ENCODE data around the gene HOXC6.
"Not testable (repeated sequence)": the region's sequence is repeated elsewhere in the genome, so short reads cannot be mapped to it uniquely, and the experiment has no call there.

Gene HOXC6

DNA sequence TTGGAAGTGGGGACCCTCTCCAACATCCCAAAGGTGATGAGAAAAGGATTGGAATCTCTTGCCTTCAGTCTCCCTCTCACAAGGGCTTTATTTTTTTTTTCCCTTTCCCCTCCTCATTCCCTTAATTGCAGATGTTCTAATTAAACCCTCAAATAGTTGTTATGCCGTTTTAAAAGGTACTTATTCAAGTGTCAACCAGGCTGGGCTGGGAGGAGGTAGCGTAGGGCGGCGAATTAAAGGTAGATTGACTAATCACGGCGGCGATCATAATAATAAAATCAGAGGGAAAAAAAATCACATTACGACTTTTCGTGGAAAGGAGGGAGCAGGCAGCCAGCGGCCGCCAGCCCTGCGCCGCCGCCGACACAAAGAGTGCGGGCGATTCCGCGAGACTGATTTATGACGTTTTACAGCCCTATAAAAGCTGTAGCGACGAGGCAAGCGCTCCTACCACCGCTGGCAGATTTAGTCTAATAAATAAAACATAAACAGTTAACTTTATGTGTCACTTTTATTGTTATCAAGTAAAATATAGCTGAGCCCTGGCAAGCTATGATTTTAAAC lies 23.7 kb downstream of the HOXC6 start:
- no peak for DNase-seq (ENCODE audit: extremely low read depth in 1 of 2, low read depth in 1 of 2)

DNA sequence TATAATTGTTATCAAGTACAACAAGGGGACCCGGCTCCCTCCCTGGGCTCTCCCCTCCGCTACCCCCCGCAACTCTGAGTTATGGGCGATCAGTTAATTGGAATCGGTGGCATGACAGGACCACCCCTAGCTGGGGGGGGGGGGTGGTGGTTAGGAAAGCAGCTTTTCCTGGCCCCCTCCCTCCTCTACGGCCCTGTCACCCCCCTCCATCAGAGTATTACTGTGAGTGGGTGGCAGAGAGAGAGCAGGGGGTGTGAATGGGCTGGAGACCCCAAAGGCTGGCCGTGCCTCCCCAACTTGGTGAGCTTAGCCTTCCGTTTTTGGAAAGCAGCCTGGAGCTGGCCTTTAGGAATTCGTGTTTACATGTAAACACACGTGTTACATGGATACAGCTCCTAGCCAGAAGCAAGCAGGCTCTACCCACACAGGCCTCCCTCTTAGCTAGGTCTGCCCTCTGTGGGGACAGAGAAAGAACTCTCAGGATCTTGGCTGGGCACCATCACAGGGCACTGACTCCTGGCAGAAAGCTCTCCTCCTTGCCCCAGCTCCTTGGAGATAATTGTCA lies 24.3 kb downstream of the HOXC6 start:
- no peak for DNase-seq (ENCODE audit: extremely low read depth in 1 of 2, low read depth in 1 of 2)

DNA sequence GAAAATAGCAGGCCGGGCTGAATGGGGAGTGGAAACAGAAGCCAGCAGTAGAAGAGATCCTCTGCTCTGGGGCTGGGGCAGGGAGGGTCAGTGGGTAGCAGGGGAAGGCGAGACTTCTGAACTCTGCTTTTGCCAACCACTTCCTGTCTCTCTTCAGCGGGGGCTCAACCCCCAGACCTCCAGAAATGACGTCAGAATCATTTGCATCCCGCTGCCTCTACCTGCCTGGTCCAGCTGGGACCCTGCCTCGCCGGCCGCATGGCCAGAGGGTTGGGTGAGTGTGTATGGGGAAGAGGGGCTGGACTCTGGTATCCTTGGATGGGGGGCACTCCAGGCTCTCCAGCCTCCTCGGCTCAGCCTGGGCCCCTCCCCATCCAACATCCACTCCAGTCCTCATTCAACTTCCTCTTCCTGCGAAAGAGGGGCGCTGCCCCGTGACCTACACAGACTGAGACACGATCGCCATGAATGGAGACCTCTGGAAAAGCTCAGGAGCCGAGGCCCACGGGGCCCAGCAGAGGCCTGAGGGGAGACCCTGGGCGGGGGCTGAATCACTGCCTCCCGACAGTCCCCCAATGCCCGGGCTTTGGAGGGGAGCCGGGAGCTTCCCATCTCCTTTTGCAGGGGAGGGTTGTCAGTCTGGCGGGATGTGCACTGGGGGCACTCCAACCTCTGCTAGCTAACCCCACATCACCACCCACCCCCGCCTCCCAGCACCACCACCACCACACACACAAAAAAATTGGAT lies 24.9 kb downstream of the HOXC6 start:
- DNase-seq (ENCODE audit: extremely low read depth in 1 of 2, low read depth in 1 of 2), result no peak

DNA sequence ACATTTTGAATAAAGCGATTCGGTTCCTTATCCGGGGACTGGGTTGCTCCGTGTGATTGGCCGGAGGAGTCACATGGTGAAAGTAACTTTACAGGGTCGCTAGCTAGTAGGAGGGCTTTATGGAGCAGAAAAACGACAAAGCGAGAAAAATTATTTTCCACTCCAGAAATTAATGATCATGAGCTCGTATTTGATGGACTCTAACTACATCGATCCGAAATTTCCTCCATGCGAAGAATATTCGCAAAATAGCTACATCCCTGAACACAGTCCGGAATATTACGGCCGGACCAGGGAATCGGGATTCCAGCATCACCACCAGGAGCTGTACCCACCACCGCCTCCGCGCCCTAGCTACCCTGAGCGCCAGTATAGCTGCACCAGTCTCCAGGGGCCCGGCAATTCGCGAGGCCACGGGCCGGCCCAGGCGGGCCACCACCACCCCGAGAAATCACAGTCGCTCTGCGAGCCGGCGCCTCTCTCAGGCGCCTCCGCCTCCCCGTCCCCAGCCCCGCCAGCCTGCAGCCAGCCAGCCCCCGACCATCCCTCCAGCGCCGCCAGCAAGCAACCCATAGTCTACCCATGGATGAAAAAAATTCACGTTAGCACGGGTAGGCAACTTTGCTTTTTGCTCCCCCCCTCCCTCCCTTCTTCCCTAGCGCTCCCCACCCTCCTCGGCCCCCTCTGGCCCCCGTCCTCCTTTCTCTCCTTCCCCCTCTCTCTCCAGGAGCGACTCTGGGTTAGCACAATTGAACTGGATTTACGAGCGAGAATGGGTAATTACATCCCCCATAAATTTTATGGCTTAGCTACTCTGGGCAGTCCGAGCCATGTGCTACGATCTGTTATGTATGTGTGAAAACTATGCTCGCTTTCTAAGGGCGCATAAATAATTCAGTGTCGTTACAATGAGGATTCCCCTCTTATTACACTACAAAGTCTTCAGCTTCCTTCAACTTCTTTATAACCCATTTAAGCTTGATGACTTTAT lies 25.8 kb downstream of the HOXC6 start, which contains the start of gene HOXC4:
TSS of gene HOXC4 (plus strand) at position 85 of the 991 bp plus-strand sequence. CDS start at position 173, 88 bp downstream.
- DNase-seq (ENCODE audit: extremely low read depth in 1 of 2, low read depth in 1 of 2), result no peak

DNA sequence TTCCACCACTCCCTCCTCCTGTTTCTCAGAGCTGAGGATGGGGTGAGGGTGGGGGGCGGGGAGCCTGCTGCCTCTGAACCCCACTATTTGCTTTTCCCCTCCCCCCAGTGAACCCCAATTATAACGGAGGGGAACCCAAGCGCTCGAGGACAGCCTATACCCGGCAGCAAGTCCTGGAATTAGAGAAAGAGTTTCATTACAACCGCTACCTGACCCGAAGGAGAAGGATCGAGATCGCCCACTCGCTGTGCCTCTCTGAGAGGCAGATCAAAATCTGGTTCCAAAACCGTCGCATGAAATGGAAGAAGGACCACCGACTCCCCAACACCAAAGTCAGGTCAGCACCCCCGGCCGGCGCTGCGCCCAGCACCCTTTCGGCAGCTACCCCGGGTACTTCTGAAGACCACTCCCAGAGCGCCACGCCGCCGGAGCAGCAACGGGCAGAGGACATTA lies 26.5 kb downstream of the HOXC6 start:
- DNase-seq (ENCODE audit: extremely low read depth in 1 of 2, low read depth in 1 of 2), result no peak

DNA sequence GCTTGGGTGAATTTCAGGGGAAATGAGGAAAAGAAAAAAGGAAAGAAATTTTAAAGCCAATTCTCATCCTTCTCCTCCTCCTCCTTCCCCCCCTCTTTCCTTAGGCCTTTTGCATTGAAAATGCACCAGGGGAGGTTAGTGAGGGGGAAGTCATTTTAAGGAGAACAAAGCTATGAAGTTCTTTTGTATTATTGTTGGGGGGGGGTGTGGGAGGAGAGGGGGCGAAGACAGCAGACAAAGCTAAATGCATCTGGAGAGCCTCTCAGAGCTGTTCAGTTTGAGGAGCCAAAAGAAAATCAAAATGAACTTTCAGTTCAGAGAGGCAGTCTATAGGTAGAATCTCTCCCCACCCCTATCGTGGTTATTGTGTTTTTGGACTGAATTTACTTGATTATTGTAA lies 27.3 kb downstream of the HOXC6 start:
- no peak for DNase-seq (ENCODE audit: extremely low read depth in 1 of 2, low read depth in 1 of 2)

DNA sequence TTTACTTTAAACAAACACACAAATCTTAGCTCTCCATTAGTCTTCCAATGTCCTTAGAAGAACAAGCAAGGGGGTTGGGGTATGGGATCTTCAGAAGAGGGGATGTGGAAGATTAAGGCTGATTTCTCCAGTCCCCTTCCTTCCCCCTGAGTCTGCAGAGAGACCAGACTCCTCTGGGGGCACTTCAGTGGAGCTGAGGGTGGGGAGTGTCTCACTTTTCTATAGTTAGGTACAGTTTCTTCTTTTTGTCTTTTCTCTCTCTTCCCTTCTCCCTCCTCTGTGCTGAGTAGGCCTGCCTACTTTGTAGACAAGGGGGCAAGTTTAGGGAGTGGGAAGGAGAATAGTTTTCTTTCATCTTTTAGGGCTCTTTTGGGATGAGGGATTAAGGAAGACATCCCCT lies 27.9 kb downstream of the HOXC6 start:
- DNase-seq (ENCODE audit: extremely low read depth in 1 of 2, low read depth in 1 of 2), result no peak

DNA sequence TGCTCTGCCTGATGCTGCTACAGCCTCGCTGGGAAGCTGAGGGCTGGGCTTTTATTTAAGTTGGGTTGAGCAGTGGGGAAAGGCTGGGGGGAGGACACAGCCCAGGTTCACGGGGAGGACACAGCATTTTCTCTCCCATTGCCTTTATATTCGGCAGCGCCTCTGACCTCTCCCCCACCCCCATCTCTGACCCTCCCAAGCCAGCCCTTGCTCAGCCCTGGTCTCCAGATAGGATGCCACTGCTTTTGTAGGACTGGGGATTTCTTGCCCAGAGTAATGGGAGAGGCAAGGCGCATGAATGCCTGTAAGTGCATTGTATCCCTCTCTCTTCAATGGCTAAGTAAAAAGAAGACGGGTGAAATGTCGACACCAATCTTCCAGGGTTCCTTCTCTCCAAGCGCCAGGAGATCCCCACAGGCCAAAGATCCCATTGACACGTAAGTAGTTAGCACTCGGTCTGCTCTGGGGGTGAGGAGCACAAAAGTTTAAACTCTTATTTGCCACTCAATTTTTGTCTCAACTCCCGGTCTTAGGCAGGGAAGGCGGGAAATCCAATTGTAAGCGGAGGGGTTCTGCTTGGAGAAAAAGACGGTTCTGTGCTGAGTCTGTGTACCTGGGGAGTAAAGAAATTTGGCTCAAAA lies 30.0 kb downstream of the HOXC6 start:
- DNase-seq (ENCODE audit: extremely low read depth in 1 of 2, low read depth in 1 of 2), result no peak

DNA sequence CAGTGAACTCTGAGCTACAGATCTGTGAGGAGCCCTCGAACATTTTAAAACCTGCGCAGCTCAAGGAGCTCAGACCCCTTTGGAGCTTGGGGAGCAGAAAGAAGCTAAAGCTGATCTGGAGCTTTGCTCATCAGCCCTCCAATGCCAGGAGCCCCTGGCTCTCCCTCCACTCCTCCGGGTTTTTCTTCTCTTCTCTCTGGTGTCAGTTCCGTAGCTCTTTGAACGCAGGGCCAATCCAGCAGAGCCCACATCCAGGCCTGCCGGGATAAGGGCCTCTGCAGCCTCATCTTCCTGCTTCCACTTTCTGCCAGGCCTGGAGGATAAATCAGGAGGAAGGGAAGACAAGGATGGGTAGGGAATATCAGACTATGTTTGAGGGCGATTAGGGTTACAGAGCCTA lies 31.4 kb downstream of the HOXC6 start:
- DNase-seq (ENCODE audit: extremely low read depth in 1 of 2, low read depth in 1 of 2), result no peak

DNA sequence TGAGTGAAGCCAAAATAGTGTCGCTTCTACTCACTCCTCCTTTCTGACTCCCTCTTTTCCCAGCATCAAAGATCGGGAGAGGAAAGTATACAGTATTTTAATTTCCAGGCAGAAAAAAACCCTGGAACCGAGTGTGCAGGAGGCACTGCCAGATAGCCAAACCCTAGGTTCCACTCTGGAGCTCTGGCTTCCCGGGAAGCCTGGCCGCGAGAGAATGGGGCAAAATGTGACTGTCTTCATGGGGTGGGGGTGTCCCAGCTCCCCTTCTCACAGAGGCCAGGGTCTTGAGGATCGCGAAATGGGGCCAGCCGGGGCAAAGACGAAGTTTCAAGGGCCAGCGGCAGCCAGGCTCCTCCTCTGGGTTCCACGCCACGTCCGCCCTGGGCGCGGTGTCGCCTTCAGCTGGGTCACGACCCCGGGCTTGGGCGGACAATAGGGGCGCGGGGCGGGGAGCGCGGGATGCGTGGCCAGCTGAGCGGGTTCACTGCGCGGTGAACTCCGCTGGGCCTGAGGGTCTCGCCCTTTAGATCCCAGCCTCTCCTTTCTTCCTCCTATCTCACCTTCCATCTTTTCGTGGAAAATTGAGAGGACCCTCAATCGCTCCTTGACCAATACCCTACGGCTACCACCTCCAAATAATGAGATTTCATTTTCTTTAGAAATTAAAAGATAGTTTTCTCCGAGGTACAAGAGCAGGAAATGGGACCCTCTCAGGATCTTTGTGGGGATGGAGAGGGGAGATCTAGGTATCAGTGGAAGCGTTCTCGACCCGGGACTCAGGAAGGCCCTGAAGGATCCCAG lies 32.1 kb downstream of the HOXC6 start:
- DNase-seq (ENCODE audit: extremely low read depth in 1 of 2, low read depth in 1 of 2), result no peak

DNA sequence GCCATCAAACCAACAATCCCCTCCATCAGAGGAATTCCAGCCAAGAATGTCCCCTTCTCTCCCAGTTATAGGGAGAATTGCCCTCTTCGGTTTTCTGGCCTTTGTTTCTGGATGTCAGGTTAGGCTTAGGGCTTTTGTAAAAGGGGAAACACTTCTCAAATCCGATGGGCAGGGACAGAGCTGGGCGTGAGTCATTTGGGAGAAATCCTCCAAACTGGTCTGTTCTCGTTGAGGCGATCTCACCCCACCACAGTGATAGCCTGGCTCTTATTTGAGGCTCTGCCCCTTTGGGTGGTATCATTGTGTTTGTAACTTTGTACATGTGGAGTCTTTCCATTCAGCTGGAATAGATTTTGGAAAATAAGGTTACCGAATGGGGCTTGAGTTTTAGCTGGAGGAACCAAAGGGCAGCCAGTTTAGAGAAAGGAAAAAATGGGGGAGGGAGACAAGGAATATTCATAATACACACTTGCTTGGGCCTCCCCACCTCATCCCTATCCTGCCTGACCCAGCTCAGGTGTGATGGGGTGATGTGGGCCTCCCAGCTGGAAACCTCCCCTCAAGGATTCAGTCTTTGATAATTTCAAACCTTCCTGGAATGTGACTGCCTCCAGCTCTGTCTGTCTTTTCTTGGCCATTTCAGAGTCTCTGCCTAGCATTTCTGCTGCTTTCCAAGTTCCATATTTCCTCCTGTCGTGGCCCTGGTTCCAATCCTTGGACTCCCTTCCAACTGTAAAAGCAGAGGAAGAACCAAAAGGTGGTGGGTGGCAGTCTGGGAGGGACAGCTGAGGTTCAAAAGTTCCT lies 32.9 kb downstream of the HOXC6 start:
- DNase-seq (ENCODE audit: extremely low read depth in 1 of 2, low read depth in 1 of 2), result no peak

DNA sequence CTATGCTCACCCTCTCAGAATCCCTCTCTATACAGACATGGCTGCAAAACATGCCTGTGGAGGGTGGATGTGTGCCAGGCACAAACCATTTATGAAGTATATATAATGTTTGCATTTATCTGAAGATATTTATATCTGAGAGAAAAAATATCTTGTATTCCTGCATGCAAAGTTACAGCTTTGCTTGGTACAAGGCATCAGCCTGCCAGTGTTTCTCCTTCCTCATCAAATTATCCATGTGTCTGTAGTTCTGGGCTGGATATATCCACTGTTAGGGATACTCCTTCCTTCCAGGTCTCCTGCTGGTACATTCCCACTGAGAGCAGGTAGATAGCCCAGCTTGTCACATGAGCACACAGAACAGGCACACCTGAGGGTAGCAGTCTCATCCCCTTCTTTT lies 37.4 kb downstream of the HOXC6 start:
- DNase-seq (ENCODE audit: extremely low read depth in 1 of 2, low read depth in 1 of 2), result no peak

DNA sequence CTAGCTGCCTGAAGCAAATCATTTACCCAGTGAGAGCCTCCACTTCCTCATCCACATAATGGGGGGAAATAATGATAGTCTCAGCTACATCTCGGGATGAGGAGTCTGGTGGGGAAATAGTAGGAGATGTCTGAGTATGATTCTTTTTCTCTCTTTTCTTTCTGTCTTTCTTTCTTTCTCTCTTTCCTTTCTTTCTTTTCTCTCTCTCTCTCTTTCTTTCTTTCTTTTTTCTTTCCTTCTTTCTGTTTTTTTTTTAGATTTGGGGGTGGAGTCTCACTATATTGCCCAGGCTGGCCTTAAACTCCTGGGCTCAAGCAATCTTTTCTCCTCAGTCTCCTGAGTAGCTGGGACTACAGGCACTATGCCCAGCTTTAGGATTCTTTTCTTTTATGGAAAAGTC lies 38.2 kb downstream of the HOXC6 start:
- no peak for DNase-seq (ENCODE audit: extremely low read depth in 1 of 2, low read depth in 1 of 2)

DNA sequence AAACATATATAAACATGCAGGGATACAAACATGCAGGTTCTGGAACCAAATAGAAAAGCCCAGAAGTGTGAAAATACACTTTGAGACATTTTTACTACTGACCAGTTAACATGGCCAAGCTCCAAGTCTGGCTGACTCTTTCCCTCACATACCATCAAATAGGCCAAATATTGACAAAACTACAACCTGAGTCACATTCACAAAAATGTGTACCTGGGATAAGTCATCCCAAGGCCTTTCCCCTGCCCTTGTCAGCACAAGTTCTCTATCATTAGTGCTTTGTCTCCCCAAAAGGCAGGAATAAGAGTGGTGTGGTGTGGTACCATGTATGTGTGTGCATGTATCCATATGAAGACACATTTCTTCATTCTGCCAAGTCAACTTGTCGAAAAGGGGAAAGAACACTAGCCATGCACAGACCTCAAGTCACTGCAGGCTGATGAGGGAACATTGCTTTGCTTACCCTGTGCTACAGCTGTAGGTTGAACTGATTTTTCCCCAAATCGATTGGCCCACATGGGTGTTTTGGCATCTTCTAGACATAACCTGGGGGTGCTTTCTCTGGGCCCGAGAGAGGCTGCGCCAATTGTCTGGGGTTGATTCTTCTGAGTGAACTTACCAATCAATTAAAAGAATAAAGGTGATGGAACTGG lies 40.3 kb downstream of the HOXC6 start:
- DNase-seq (ENCODE audit: extremely low read depth in 1 of 2, low read depth in 1 of 2), result no peak

DNA sequence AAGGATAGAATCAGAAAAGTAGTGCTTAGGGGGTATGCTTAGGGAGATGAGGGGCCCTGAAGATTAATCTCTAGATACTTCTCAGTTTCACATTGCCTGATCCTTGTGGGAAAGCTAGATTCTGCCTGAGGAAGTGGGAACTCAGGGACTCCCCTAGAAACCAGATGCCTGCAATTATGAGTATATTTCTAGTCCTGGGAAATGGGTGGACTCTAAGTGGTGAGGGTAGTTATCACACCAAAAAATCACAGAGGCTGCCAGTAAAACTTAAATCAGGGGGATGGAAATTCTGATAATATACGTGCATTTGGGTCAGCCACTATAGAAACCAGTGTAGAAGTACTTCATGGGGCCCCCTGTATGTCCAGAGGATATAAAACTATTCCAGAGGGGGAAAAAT lies 43.7 kb downstream of the HOXC6 start:
- no peak for DNase-seq (ENCODE audit: extremely low read depth in 1 of 2, low read depth in 1 of 2)

DNA sequence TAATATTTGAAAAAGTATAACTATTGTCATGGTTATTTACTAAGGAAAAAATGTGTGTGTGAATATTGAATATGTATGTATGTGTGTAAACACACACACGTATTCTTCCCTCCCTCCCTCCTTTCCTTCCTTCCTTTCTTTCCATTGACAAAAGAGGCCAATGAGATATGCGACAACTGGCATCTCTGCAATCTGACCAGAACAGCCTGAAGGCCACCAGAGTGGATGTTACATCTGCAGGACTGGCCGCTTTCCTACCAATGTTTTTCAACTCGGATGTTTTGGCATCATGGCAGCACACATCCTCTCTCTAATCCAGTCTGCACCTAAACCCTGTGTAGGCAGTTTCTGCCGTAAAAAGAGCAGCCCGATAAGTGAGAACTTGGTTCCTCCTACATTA lies 46.1 kb downstream of the HOXC6 start:
- no peak for DNase-seq (ENCODE audit: extremely low read depth in 1 of 2, low read depth in 1 of 2)

DNA sequence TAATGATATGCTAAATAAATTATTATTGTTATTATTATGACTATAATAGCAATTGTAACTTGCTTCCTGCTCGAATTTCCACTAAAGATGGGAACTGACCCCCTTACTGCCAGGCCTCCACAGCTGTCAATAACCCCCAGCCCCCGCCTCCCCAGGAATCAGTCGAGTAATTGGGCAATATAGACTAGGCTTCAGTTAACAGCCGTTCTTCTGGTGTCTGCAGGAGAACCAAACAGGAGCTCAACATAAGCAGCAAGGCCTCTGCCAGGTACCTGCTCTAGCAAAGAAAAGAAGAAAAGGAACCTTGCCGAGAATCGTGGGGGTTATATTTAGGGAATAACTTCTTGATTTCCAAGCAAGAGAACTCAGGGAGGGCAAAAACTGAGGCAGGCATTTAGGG lies 47.2 kb downstream of the HOXC6 start:
- DNase-seq (ENCODE audit: extremely low read depth in 1 of 2, low read depth in 1 of 2), result no peak

DNA sequence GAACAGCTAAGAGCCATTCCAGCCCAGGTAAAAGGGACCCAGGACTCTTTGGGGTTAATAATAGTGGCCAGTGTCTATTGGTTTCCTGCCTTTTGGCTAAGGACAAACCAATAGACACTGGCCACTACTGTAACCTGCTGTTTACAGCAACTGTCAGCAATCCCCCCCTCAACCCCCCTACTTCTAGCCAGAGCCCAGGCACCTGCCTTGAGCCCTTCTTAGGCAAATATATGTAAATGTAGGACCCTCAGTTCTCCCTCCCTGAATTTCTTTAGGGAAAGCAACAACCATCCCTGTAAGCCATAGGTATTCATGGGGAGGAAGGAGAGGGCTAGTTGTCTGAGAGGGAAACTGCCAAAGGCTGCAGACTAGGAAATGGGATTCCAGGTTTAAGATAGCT lies 47.7 kb downstream of the HOXC6 start:
- no peak for DNase-seq (ENCODE audit: extremely low read depth in 1 of 2, low read depth in 1 of 2)

DNA sequence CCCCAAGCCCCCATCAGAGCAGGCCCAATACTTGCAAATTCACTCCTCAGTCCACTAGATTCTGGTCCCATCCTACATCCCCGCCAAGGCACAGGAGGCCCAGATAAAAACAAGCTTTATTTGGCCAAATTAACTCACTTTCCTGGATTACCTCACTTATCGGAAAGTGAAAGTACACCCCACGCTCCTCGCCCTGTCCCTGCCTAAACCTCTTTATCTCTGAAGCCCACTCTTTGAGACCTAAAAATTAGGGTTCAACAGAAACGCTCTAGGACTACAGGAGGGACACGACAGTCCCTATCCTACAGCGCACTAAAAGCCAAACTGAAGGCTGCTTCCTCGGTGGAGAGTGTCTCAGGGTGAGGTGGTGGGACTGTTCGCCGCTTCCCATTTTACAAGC lies 49.6 kb downstream of the HOXC6 start:
- not testable (repeated sequence) for DNase-seq (ENCODE audit: extremely low read depth in 1 of 2, low read depth in 1 of 2)
